Naive thymus-derived CD8-positive, alpha-beta T cell (primary cell): ENCODE measurements around the gene SLC25A24. TPM values are rescaled to one million over a fixed set of nuclear protein-coding genes. Genes with fewer than 3 reads are reported as not detected.
"Not testable (repeated sequence)": the region's sequence is repeated elsewhere in the genome, so short reads cannot be mapped to it uniquely, and the experiment has no call there.

Experiments
- ATAC-seq, 2 donors: fragments of 150-1000 bp; cut with Tn5 transposase in 1 of 2; sonication (Bioruptor Pico), chemical (Tn5 transposase) in 1 of 2; 1 replicate in 1 of 2; 2 replicates in 1 of 2; pipeline ENCODE4 v1.10.0; 2021; ENCODE audit warnings: mild to moderate bottlenecking in 2 of 2, moderate library complexity in 2 of 2
- POLR2A ChIA-PET: fragments of 350-600 bp; sonication (Branson Sonifier 250); formaldehyde crosslinking; loops from one replicate; lab custom pipeline; 2021; ENCODE audit warnings: antibody characterized with exemption; lab: Charles Lee
- DNase-seq, 10 donors: peaks; one replicate each; pipeline versions ENCODE4 v3.0.0 to v3.0.0-alpha.2; 2020 to 2022
- H3K27ac Mint-ChIP-seq, 10 donors: one replicate each; pipeline ENCODE4 v1.8.0; 2020 to 2022; ENCODE audit warnings: mild to moderate bottlenecking in 10 of 10, mixed read lengths in 10 of 10, moderate library complexity in 4 of 10, inconsistent platforms in 1 of 10
- H3K27me3 Mint-ChIP-seq, 5 donors: one replicate each; pipeline ENCODE4 v1.8.0; 2021 to 2022; ENCODE audit warnings: mixed read lengths in 5 of 5
- H3K36me3 Mint-ChIP-seq, 3 donors: one replicate each; pipeline ENCODE4 v1.8.0; 2020 to 2022; ENCODE audit warnings: mixed read lengths in 3 of 3, mild to moderate bottlenecking in 2 of 3, inconsistent platforms in 1 of 3
- H3K4me1 Mint-ChIP-seq, 4 donors: one replicate each; pipeline ENCODE4 v1.8.0; 2021 to 2022; ENCODE audit warnings: mixed read lengths in 4 of 4
- H3K4me3 Mint-ChIP-seq, 10 donors: one replicate each; pipeline ENCODE4 v1.8.0; 2020 to 2022; ENCODE audit warnings: mild to moderate bottlenecking in 10 of 10, mixed read lengths in 10 of 10, moderate library complexity in 6 of 10, inconsistent platforms in 1 of 10
- H3K9me3 Mint-ChIP-seq, 9 donors: one replicate each; pipeline ENCODE4 v1.8.0; 2020 to 2022; ENCODE audit warnings: mixed read lengths in 9 of 9, mild to moderate bottlenecking in 3 of 9, inconsistent platforms in 1 of 9, moderate library complexity in 1 of 9
- polyA plus RNA-seq, 3 donors: library from polyadenylated mRNA; unstranded; fragments of 300-500 nt; fragmentation: Illumina TruSeq; gene quantifications; one replicate each; pipeline ENCODE4 v1.2.3, GENCODE V29; 2021
- total RNA-seq, 8 experiments: library from RNA in 2 of 8; stranded (reverse) in 2 of 8; gene quantifications; one replicate each; pipeline ENCODE4 v1.2.3 and lab custom pipeline; 2021 to 2026

The SLC25A24 gene
- total and polyA plus RNA-seq, 5 experiments from 2014 or later = 6.4 to 12.7 (median 10.2) TPM

DNA sequence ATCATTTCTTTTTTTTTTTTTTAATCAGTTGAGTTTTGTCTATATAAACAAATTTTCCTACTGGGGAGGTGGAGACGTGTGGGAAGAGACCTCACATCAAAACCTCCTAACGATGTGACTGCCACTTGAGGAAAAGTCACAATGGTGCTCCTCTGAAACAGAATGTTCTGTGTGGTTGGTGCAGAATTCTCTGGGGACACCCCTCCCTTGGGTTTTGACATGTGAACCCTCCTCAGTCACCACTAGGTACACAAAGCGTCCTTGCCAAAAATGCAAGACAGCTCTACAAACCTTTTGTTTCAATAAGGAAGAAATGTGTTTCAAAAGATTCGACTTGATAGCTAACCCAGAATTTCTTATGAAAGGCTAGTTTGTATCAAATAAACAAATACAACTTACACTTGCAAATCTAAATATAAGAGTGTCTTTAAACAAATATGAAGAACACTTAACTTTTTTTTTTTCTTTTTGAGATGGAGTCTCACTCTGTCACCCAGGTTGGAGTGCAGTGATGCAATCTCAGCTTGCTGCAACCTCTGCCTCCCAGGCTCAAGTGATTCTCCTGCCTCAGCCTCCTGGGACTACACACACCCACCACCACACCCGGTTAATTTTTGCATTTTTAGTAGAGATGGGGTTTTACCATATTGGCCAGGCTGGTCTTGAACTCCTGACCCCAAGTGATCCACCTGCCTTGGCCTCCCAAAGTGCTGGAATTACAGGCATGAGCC lies 9.3 kb downstream of the SLC25A24 start:
- H3K9me3 Mint-ChIP-seq = peaks cover 2 to 27% (median 12%) of the 10 kb centered on the region in 9 donors
- H3K4me3 Mint-ChIP-seq = no peak overlapping the region
- POLR2A ChIA-PET = no interaction called here
- H3K27ac Mint-ChIP-seq = no peak overlapping the region
- no peaks in the 10 kb centered on the region for H3K27me3 Mint-ChIP-seq
- H3K4me1 Mint-ChIP-seq = peaks cover 0 to 3% (median 0%) of the 10 kb centered on the region in 4 donors
- peaks cover 21 to 46% (median 25%) of the 10 kb centered on the region in 3 donors for H3K36me3 Mint-ChIP-seq
- ATAC-seq (no peak), DNase-seq (no peak)

DNA sequence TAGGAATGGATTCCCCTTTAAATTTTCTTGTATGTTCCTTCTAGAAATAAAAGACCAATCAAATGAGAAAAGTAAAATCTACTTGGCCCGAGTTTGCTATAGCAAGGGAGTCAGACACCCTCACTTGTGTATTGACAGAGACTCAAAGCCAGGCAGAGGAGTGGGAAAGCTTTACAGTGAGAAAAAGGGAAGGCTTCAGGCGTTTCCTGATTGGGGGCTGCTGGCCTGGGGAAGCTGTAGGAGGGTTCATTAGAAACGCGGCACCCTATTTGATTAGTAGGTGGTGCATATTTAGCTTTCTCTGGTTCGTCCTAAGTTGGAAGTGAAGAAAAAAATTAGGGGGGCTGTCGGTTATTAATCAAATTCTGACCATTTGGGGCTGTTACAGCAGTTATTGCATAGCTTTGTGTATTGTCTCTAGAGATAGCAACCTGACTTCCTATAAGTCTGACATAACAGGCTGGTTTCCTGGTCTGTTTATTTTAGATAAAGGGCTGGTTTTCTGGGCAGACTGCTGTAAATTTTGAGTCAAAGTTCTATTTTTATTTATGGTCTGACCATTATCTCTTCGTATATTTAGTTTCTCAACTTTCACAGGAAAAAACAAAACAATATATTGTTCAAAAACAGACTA lies 10.0 kb downstream of the SLC25A24 start:
- no peak for ATAC-seq
- H3K9me3 Mint-ChIP-seq = peaks cover 2 to 27% (median 12%) of the 10 kb centered on the region in 9 donors
- no peak overlapping the region for H3K4me3 Mint-ChIP-seq
- POLR2A ChIA-PET = no interaction called here
- no peaks in the 10 kb centered on the region for H3K27me3 Mint-ChIP-seq
- H3K4me1 Mint-ChIP-seq = peaks cover 0 to 3% (median 0%) of the 10 kb centered on the region in 4 donors
- no peak overlapping the region for H3K27ac Mint-ChIP-seq
- no peak for DNase-seq
- H3K36me3 Mint-ChIP-seq = peaks cover 21 to 41% (median 28%) of the 10 kb centered on the region in 3 donors

DNA sequence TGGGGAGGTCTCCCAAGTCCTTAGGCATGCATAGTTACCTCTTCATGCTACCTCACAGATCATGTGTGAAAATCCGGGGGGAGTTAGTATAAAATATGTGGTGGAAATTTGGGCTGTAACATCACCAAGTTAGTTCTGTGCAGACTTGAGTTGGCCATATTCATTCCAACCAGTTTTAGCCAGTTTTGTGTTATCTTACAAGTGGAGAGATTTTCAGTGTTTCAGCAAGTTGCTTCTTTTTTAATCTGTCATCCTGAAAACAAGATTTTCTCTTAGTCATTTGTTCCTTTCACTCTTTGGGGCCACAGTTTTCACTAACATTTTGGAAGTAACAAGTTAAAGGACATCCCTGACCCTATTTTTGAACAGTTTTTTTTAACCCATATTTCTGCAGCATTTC lies 11.3 kb downstream of the SLC25A24 start:
- Mint-ChIP-seq H3K4me1 (no peaks in the 10 kb centered on the region), H3K27ac (no peak overlapping the region), H3K9me3 (peaks cover 2 to 27% (median 12%) of the 10 kb centered on the region in 9 donors), H3K36me3 (peaks cover 21 to 45% (median 32%) of the 10 kb centered on the region in 3 donors), H3K4me3 (no peak overlapping the region), H3K27me3 (no peaks in the 10 kb centered on the region)
- DNase-seq (no peak), ATAC-seq (no peak)
- POLR2A ChIA-PET = no interaction called here

GRCh38 chr1:108182959-108183700 lies 17.0 kb downstream of the SLC25A24 start:
- peaks cover 0 to 7% (median 5%) of the 10 kb centered on the region in 9 donors for H3K9me3 Mint-ChIP-seq
- POLR2A ChIA-PET = no interaction called here
- peaks cover 22 to 63% (median 48%) of the 10 kb centered on the region in 3 donors for H3K36me3 Mint-ChIP-seq
- H3K27ac Mint-ChIP-seq = peak overlapping the region in 2 of 10 donors; percentile 9 to 58
- DNase-seq (no peak), ATAC-seq (no peak)
- no peak overlapping the region for H3K4me3 Mint-ChIP-seq
- H3K27me3 Mint-ChIP-seq = no peaks in the 10 kb centered on the region
- H3K4me1 Mint-ChIP-seq = peaks cover 0 to 5% (median 2%) of the 10 kb centered on the region in 4 donors

- H3K27me3 Mint-ChIP-seq = no peaks in the 10 kb centered on the region
- peaks cover 8 to 17% (median 11%) of the 10 kb centered on the region in 4 donors for H3K4me1 Mint-ChIP-seq
- DNase-seq (no peak), ATAC-seq (no peak)
- POLR2A ChIA-PET = no interaction called here
- peaks cover 0 to 18% (median 4%) of the 10 kb centered on the region in 9 donors for H3K9me3 Mint-ChIP-seq
- H3K4me3 Mint-ChIP-seq = no peak overlapping the region
- peaks cover 35 to 68% (median 64%) of the 10 kb centered on the region in 3 donors for H3K36me3 Mint-ChIP-seq
- H3K27ac Mint-ChIP-seq = no peak overlapping the region
Measured at GRCh38 chr1:108179018-108179417, 21.1 kb downstream of the SLC25A24 start.

- H3K27me3 Mint-ChIP-seq, DNase-seq, H3K4me3 Mint-ChIP-seq, POLR2A ChIA-PET, H3K27ac Mint-ChIP-seq, H3K4me1 Mint-ChIP-seq, ATAC-seq, H3K9me3 Mint-ChIP-seq: not testable (repeated sequence)
- peaks cover 0 to 24% (median 20%) of the 10 kb centered on the region in 3 donors for H3K36me3 Mint-ChIP-seq
Measured at GRCh38 chr1:108162409-108162808, 37.7 kb downstream of the SLC25A24 start.

DNA sequence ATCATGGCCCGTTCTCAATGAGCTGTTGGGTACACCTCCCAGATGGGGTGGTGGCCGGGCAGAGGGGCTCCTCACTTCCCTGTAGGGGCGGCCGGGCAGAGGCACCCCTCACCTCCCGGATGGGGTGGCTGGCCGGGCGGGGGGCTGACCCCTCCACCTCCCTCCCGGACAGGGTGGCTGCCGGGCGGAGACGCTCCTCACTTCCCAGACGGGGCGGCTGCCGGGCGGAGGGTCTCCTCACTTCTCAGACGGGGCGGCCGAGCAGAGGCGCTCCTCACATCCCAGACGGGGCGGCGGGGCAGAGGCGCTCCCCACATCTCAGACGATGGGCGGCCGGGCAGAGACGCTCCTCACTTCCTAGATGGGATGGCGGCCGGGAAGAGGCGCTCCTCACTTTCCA lies 40.2 kb downstream of the SLC25A24 start:
- POLR2A ChIA-PET, H3K27me3 Mint-ChIP-seq, H3K27ac Mint-ChIP-seq, H3K4me3 Mint-ChIP-seq, H3K4me1 Mint-ChIP-seq, ATAC-seq, DNase-seq, H3K9me3 Mint-ChIP-seq: not testable (repeated sequence)
- peaks cover 0 to 36% (median 27%) of the 10 kb centered on the region in 3 donors for H3K36me3 Mint-ChIP-seq

GRCh38 chr1:108158893-108159453 lies 41.2 kb downstream of the SLC25A24 start:
- no peak for DNase-seq
- H3K4me1 Mint-ChIP-seq = no peaks in the 10 kb centered on the region
- no peak overlapping the region for H3K4me3 Mint-ChIP-seq
- POLR2A ChIA-PET = no interaction called here
- no peaks in the 10 kb centered on the region for H3K27me3 Mint-ChIP-seq
- H3K9me3 Mint-ChIP-seq = peaks cover 0 to 7% (median 0%) of the 10 kb centered on the region in 9 donors
- peaks cover 0 to 44% (median 36%) of the 10 kb centered on the region in 3 donors for H3K36me3 Mint-ChIP-seq
- ATAC-seq = no peak
- H3K27ac Mint-ChIP-seq = no peak overlapping the region

- Mint-ChIP-seq H3K9me3 (no peaks in the 10 kb centered on the region), H3K4me1 (no peaks in the 10 kb centered on the region), H3K36me3 (peaks cover 0 to 37% (median 23%) of the 10 kb centered on the region in 3 donors), H3K4me3 (no peak overlapping the region), H3K27ac (no peak overlapping the region), H3K27me3 (no peaks in the 10 kb centered on the region)
- POLR2A ChIA-PET = no interaction called here
- ATAC-seq (no peak), DNase-seq (no peak)
Measured at GRCh38 chr1:108154314-108154713, 45.8 kb downstream of the SLC25A24 start.

DNA sequence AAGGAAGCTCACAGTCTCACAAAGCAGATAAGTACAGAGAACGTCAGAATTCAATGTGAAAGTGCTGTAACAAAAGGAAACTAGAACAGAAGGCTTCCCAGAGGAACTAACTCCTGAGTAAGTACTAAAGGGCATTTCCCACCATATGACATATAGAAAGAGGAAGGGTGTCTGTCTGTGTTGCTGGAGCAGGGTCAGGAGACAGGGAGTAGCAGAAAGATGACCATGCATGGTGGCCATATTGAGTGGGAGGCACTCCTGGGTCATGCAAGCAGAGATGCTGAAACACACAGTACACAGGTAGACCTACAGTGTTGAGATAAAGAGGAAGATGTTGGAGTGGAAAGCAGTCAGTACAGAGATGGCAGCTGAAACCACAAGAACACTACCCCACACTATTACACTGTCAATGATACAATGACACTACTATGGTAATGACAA lies 47.3 kb downstream of the SLC25A24 start:
- POLR2A ChIA-PET = no interaction called here
- Mint-ChIP-seq H3K27me3 (no peaks in the 10 kb centered on the region), H3K4me1 (no peaks in the 10 kb centered on the region), H3K36me3 (peaks cover 0 to 37% (median 33%) of the 10 kb centered on the region in 3 donors), H3K4me3 (no peak overlapping the region), H3K9me3 (no peaks in the 10 kb centered on the region), H3K27ac (no peak overlapping the region)
- DNase-seq = no peak
- ATAC-seq = no peak

DNA sequence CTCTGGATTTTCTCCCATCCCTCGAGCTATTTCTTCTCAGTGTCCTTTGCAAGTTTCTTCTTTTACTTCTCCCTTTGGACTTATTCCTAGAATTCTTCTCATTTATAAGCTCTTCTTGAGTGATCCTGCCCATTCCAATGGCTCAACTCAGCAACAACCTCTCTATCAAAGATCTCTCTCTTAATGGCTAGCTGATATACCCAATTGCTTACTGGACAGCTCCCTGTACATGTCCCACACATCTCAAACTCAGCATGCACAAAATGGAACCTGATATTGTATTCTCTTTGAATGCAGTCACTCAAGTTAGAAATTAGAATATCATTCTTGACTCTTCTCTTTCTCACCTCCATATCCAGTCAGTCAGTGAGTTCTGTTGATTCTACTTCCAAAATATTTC lies 48.6 kb downstream of the SLC25A24 start:
- POLR2A ChIA-PET = no interaction called here
- DNase-seq = no peak
- Mint-ChIP-seq H3K27me3 (no peaks in the 10 kb centered on the region), H3K4me3 (no peak overlapping the region), H3K4me1 (no peaks in the 10 kb centered on the region), H3K27ac (no peak overlapping the region), H3K36me3 (peaks cover 9 to 41% (median 37%) of the 10 kb centered on the region in 3 donors), H3K9me3 (peaks cover 0 to 9% (median 0%) of the 10 kb centered on the region in 9 donors)
- no peak for ATAC-seq

GRCh38 chr1:108149796-108150467 lies 50.2 kb downstream of the SLC25A24 start:
- no peak for ATAC-seq
- peaks cover 0 to 9% (median 0%) of the 10 kb centered on the region in 9 donors for H3K9me3 Mint-ChIP-seq
- POLR2A ChIA-PET = no interaction called here
- no peak overlapping the region for H3K27ac Mint-ChIP-seq
- H3K27me3 Mint-ChIP-seq = no peaks in the 10 kb centered on the region
- no peaks in the 10 kb centered on the region for H3K4me1 Mint-ChIP-seq
- peaks cover 14 to 45% (median 40%) of the 10 kb centered on the region in 3 donors for H3K36me3 Mint-ChIP-seq
- no peak for DNase-seq
- no peak overlapping the region for H3K4me3 Mint-ChIP-seq
